Neutrophil (primary cell): Measurements from ENCODE around the gene CCNT1.

Experiments used
- H3K27ac ChIP-seq: fragments of 200-600 bp; sonication (generic); 2 replicates; pipeline ENCODE4 v1.5.1; 2016; ENCODE audit warnings: mild to moderate bottlenecking, moderate library complexity
- H3K27me3 ChIP-seq: fragments of 200-600 bp; sonication (generic); 2 replicates; pipeline ENCODE4 v1.6.0; 2016; ENCODE audit warnings: mild to moderate bottlenecking
- H3K36me3 ChIP-seq: fragments of 200-600 bp; sonication (generic); 2 replicates; pipeline ENCODE4 v1.5.1; 2017
- H3K4me1 ChIP-seq, 2 experiments: fragments of 200-600 bp in 1 of 2; sonication (generic) in 1 of 2; 1 replicate in 1 of 2; 2 replicates in 1 of 2; pipeline versions ENCODE4 v1.5.1 to v1.6.1; 2013 to 2016; ENCODE audit warnings: low read depth in 1 of 2, low read length in 1 of 2, mild to moderate bottlenecking in 1 of 2, moderate library complexity in 1 of 2; ENCODE audit not compliant: control insufficient read depth in 1 of 2, insufficient read depth in 1 of 2
- H3K4me3 ChIP-seq, 2 experiments: fragments of 200-600 bp in 1 of 2; sonication (generic) in 1 of 2; 1 replicate in 1 of 2; 2 replicates in 1 of 2; pipeline ENCODE4 v1.5.1; 2013 to 2016; ENCODE audit warnings: low read depth in 1 of 2, low read length in 1 of 2, mild to moderate bottlenecking in 1 of 2, moderate library complexity in 1 of 2
- H3K9me3 ChIP-seq: fragments of 200-600 bp; sonication (generic); 2 replicates; pipeline ENCODE4 v1.5.1; 2016
- TF ChIP-seq, protein P1 (sequence below): fragments of 200-600 bp; sonication (generic); IDR thresholded peaks from 2 replicates; pipeline ENCODE4 v1.5.1; 2016; ENCODE audit warnings: antibody characterized with exemption

The CCNT1 gene

GRCh38 chr12:48690990-48691389, 25.5 kb downstream of the CCNT1 start:
- Histone ChIP-seq H3K4me3 (no peak overlapping the region), H3K4me1 (no peaks in the 10 kb centered on the region), H3K36me3 (peaks cover 67% of the 10 kb centered on the region), H3K27me3 (no peaks in the 10 kb centered on the region), H3K27ac (no peak overlapping the region), H3K9me3 (no peaks in the 10 kb centered on the region)
- TF ChIP-seq, protein P1, sequence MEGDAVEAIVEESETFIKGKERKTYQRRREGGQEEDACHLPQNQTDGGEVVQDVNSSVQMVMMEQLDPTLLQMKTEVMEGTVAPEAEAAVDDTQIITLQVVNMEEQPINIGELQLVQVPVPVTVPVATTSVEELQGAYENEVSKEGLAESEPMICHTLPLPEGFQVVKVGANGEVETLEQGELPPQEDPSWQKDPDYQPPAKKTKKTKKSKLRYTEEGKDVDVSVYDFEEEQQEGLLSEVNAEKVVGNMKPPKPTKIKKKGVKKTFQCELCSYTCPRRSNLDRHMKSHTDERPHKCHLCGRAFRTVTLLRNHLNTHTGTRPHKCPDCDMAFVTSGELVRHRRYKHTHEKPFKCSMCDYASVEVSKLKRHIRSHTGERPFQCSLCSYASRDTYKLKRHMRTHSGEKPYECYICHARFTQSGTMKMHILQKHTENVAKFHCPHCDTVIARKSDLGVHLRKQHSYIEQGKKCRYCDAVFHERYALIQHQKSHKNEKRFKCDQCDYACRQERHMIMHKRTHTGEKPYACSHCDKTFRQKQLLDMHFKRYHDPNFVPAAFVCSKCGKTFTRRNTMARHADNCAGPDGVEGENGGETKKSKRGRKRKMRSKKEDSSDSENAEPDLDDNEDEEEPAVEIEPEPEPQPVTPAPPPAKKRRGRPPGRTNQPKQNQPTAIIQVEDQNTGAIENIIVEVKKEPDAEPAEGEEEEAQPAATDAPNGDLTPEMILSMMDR, result no peak

DNA sequence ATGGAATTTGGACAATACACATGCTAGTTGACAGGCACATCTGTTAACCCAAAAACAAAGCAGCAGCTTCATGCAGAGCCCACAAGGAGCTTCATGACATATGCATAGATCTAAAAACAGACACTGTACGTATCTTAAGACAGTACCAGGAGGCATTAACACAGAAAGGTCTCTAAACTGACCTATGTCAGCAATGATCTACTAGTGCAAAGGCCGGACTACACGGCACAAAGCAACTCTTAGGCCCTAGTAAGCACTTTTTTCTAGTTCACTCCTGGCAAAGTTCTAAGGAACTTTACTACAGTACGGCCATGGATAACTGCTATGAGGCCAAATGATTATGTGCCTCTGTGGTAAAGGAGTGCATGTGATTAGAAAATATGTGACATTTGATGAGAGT, 26.1 kb downstream of the CCNT1 start:
- H3K36me3 ChIP-seq, result peaks cover 61% of the 10 kb centered on the region

GRCh38 chr12:48688836-48689235, 27.7 kb downstream of the CCNT1 start:
- H3K4me1 ChIP-seq, result no peaks in the 10 kb centered on the region
- H3K4me3 ChIP-seq, result no peak overlapping the region
- TF ChIP-seq, protein P1, result no peak
- H3K27me3 ChIP-seq, result no peaks in the 10 kb centered on the region
- H3K36me3 ChIP-seq, result peaks cover 45% of the 10 kb centered on the region
- no peaks in the 10 kb centered on the region for H3K9me3 ChIP-seq
- H3K27ac ChIP-seq, result no peak overlapping the region

More for the DNA sequence above, 26.1 kb downstream of the CCNT1 start:
- TF ChIP-seq, protein P1, result no peak
- Histone ChIP-seq H3K27ac (no peak overlapping the region), H3K9me3 (no peaks in the 10 kb centered on the region), H3K4me3 (no peak overlapping the region), H3K4me1 (no peaks in the 10 kb centered on the region), H3K27me3 (no peaks in the 10 kb centered on the region)

DNA sequence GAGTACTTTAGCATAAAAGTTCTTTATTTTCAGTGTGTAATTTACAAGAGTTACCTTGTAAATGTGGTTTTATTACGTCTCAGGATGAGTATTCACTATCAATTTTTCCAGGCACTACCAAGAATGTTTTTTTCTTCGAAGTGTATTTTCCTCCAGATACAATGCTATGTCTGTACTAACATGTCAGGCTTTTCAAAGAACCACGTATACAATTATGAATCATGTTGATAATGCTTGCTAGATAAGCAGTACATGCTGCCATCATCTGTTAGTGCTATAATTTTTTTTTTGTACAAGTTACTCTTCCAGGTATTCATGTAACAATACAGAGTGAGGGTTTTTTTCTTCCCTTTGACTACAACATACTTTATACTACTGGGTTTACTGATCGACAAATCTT, 28.9 kb downstream of the CCNT1 start:
- Histone ChIP-seq H3K4me1 (peaks cover 4 to 6% of the 10 kb centered on the region in 2 experiments), H3K36me3 (peaks cover 33% of the 10 kb centered on the region), H3K27me3 (no peaks in the 10 kb centered on the region), H3K9me3 (no peaks in the 10 kb centered on the region), H3K4me3 (no peak overlapping the region), H3K27ac (no peak overlapping the region)
- TF ChIP-seq, protein P1, result no peak

DNA sequence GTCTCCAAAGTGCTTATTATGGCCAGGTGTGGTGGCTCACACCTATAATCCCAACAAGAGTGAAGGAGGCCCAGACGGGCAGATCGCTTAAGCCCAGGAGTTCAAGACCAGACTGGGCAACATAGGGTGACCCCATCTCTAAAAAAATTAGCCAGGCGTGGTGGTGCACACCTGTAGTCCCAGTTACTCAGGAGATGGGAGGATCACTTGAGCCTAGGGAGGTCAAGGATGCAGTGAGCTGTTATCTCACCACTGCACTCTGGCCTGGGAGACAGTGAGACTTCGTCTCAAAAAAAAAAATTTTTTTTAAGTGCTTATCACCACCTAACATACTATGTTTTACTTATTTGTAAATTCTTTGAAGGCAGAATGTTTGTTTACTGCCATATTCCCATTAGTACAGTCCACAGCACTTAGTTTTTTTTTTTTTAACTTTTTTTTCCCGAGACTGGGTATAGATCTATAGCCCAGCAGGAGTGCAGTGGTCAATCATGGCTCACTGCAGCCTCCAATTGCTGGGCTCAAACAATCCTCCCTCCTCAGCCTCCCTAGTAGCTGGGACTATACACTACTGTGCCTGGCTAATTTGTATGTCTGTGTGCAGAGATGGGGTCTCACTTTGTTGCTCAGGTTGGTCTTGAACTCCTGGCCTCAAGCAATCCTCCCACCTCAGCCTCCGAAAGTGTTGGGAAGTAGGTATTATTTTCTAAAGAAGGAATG, 29.7 kb downstream of the CCNT1 start:
- no peaks in the 10 kb centered on the region for H3K27me3 ChIP-seq
- no peaks in the 10 kb centered on the region for H3K9me3 ChIP-seq
- H3K36me3 ChIP-seq, result peaks cover 25% of the 10 kb centered on the region
- H3K4me1 ChIP-seq, result peaks cover 6 to 7% of the 10 kb centered on the region in 2 experiments
- H3K4me3 ChIP-seq, result no peak overlapping the region
- TF ChIP-seq, protein P1, result no peak
- H3K27ac ChIP-seq, result no peak overlapping the region
